H1 (cell line): ENCODE measurements around the gene PRSS48. TPM values are rescaled to one million over a fixed set of nuclear protein-coding genes. Genes with fewer than 3 reads are reported as not detected.

Experiments
- CTCF ChIA-PET: fragments of 300-600 bp; sonication (Branson Sonifier 250); formaldehyde crosslinking; loops from one replicate; lab custom pipeline; 2021; ENCODE audit not compliant: partially characterized antibody; lab: Charles Lee
- POLR2A ChIA-PET: fragments of 300-600 bp; sonication (Branson Sonifier 250); formaldehyde crosslinking; loops from one replicate; lab custom pipeline; 2021; ENCODE audit warnings: inconsistent platforms; ENCODE audit not compliant: partially characterized antibody; lab: Charles Lee
- DNase-seq, 2 experiments: peaks; one replicate each; pipeline versions ENCODE4 v3.0.0 to v3.0.0-alpha.2; 2010 to 2022; ENCODE audit warnings: low spot score in 2 of 2, low read depth in 1 of 2, mixed read lengths in 1 of 2
- FAIRE-seq: peaks from 2 replicates; lab custom pipeline; 2011; peaks lifted over from hg19 to GRCh38; lab: Jason Lieb, UNC
- H2AFZ ChIP-seq: 2 replicates; pipeline ENCODE4 v1.8.1; 2012; ENCODE audit warnings: low read length, inconsistent platforms
- H2AK5ac ChIP-seq: 2 replicates; pipeline ENCODE4 v1.6.1; 2013; ENCODE audit warnings: low read depth, low read length
- H2BK120ac ChIP-seq: replicated peaks from 2 replicates; pipeline ENCODE3; 2013; ENCODE audit warnings: low read depth, low read length, inconsistent platforms
- H2BK12ac ChIP-seq: 2 replicates; pipeline ENCODE4 v1.6.1; 2013; ENCODE audit warnings: low read depth, low read length
- H2BK15ac ChIP-seq: 2 replicates; pipeline ENCODE4 v1.6.1; 2013; ENCODE audit warnings: low read length
- H2BK20ac ChIP-seq: 2 replicates; pipeline ENCODE4 v1.6.1; 2013; ENCODE audit warnings: low read length
- H2BK5ac ChIP-seq: 2 replicates; pipeline ENCODE4 v1.6.1; 2013; ENCODE audit warnings: low read depth, low read length
- H3K14ac ChIP-seq: 2 replicates; pipeline ENCODE4 v1.6.1; 2013; ENCODE audit warnings: inconsistent platforms; ENCODE audit not compliant: insufficient read length
- H3K18ac ChIP-seq: 2 replicates; pipeline ENCODE4 v1.6.1; 2013; ENCODE audit warnings: low read length; ENCODE audit errors: extremely low read depth
- H3K23ac ChIP-seq: 2 replicates; pipeline ENCODE4 v1.6.1; 2013; ENCODE audit warnings: inconsistent platforms; ENCODE audit not compliant: insufficient read length
- H3K23me2 ChIP-seq: 2 replicates; pipeline ENCODE4 v1.6.1; 2013; ENCODE audit warnings: low read depth, low read length
- H3K27ac ChIP-seq: 2 replicates; pipeline ENCODE4 v1.6.1; 2011; ENCODE audit warnings: low read depth, low read length, inconsistent platforms
- H3K27me3 ChIP-seq, 4 experiments: replicated peaks in 1 of 4; 1 replicate in 1 of 4; 2 replicates in 3 of 4; pipeline versions ENCODE4 v1.6.1 to v1.8.1; 2011 to 2013; ENCODE audit warnings: low read length in 3 of 4, mild to moderate bottlenecking in 3 of 4, inconsistent platforms in 2 of 4, mixed read lengths in 2 of 4, moderate library complexity in 1 of 4; ENCODE audit not compliant: control insufficient read depth in 3 of 4, insufficient read depth in 3 of 4; ENCODE audit errors: extremely low read depth in 1 of 4
- H3K36me3 ChIP-seq, 4 experiments: 2 replicates each; pipeline versions ENCODE4 v1.6.1 to v1.8.1; 2011 to 2013; ENCODE audit warnings: mild to moderate bottlenecking in 4 of 4, low read length in 3 of 4, moderate library complexity in 2 of 4, control low read depth in 1 of 4, inconsistent platforms in 1 of 4; ENCODE audit not compliant: insufficient read depth in 4 of 4, control insufficient read depth in 2 of 4
- H3K4ac ChIP-seq: replicated peaks from 2 replicates; pipeline ENCODE3; 2013; ENCODE audit warnings: low read length, low read depth, mixed read lengths, inconsistent platforms; ENCODE audit not compliant: insufficient read length
- H3K4me1 ChIP-seq, 4 experiments: replicated peaks in 1 of 4; 1 replicate in 1 of 4; 2 replicates in 3 of 4; pipeline versions ENCODE4 v1.6.1 to v1.8.1; 2011 to 2013; ENCODE audit warnings: low read length in 3 of 4, inconsistent platforms in 2 of 4, mixed read lengths in 1 of 4; ENCODE audit not compliant: insufficient read depth in 4 of 4, control insufficient read depth in 3 of 4
- H3K4me2 ChIP-seq, 2 experiments: 2 replicates each; pipeline versions ENCODE4 v1.6.1 to v1.8.1; 2011 to 2013; ENCODE audit warnings: low read depth in 2 of 2, low read length in 2 of 2, control low read depth in 1 of 2, inconsistent platforms in 1 of 2, mild to moderate bottlenecking in 1 of 2; ENCODE audit not compliant: insufficient read depth in 1 of 2
- H3K4me3 ChIP-seq, 4 experiments: fragments of 200-600, 300-600 bp in 1 of 4; sonication (generic), shearing (Covaris generic), sonication (Bioruptor Twin) in 1 of 4; 2 replicates each; pipeline versions ENCODE4 v1.5.1 to v1.8.1; 2011 to 2016; ENCODE audit warnings: low read length in 4 of 4, low read depth in 3 of 4, control low read depth in 2 of 4, inconsistent platforms in 2 of 4, mild to moderate bottlenecking in 2 of 4, mixed read lengths in 1 of 4, moderate library complexity in 1 of 4; ENCODE audit not compliant: insufficient read depth in 2 of 4; ENCODE audit errors: extremely low read depth in 1 of 4
- H3K56ac ChIP-seq: replicated peaks from 2 replicates; pipeline ENCODE3; 2013; ENCODE audit warnings: low read depth, mild to moderate bottlenecking, mixed read lengths, low read length, inconsistent platforms; ENCODE audit not compliant: insufficient read length
- H3K79me1 ChIP-seq: 2 replicates; pipeline ENCODE4 v1.6.1; 2013; ENCODE audit warnings: low read depth, low read length, control low read depth
- H3K79me2 ChIP-seq, 2 experiments: 2 replicates each; pipeline versions ENCODE4 v1.6.1 to v1.8.1; 2012 to 2013; ENCODE audit warnings: low read length in 2 of 2, mild to moderate bottlenecking in 2 of 2, inconsistent platforms in 1 of 2; ENCODE audit not compliant: insufficient read depth in 2 of 2, control insufficient read depth in 1 of 2
- H3K9ac ChIP-seq, 4 experiments: replicated peaks in 1 of 4; 1 replicate in 1 of 4; 2 replicates in 3 of 4; pipeline versions ENCODE4 v1.6.1 to v1.8.1; 2011 to 2013; ENCODE audit warnings: low read depth in 3 of 4, low read length in 3 of 4, control low read depth in 2 of 4, mild to moderate bottlenecking in 2 of 4, moderate library complexity in 2 of 4, inconsistent platforms in 1 of 4; ENCODE audit errors: extremely low read depth in 1 of 4
- H3K9me3 ChIP-seq, 2 experiments: 2 replicates each; pipeline versions ENCODE4 v1.6.1 to v1.8.1; 2012 to 2013; ENCODE audit warnings: mild to moderate bottlenecking in 2 of 2, moderate library complexity in 2 of 2, control low read depth in 1 of 2, inconsistent platforms in 1 of 2, low read depth in 1 of 2, low read length in 1 of 2, mixed read lengths in 1 of 2; ENCODE audit not compliant: insufficient read depth in 2 of 2
- H4K20me1 ChIP-seq, 2 experiments: replicated peaks in 1 of 2; 2 replicates each; pipeline versions ENCODE3 to v1.8.1; 2011 to 2013; ENCODE audit warnings: inconsistent platforms in 2 of 2, low read length in 2 of 2, mild to moderate bottlenecking in 1 of 2; ENCODE audit not compliant: insufficient read depth in 2 of 2, control insufficient read depth in 1 of 2
- H4K5ac ChIP-seq: 2 replicates; pipeline ENCODE4 v1.6.1; 2013; ENCODE audit warnings: low read length, low read depth, mixed read lengths, inconsistent platforms; ENCODE audit not compliant: insufficient read length
- H4K8ac ChIP-seq: 2 replicates; pipeline ENCODE4 v1.8.0; 2013; ENCODE audit warnings: mild to moderate bottlenecking, moderate library complexity, low read length, inconsistent platforms; ENCODE audit not compliant: insufficient read depth; ENCODE audit errors: extremely low read depth
- H4K91ac ChIP-seq: replicated peaks from 2 replicates; pipeline ENCODE3; 2013; ENCODE audit warnings: low read length, mixed read lengths, inconsistent platforms; ENCODE audit not compliant: insufficient read length
- BRCA1 ChIP-seq: IDR thresholded peaks from 2 replicates; pipeline ENCODE4 v1.6.1; 2012; ENCODE audit warnings: low read depth, low read length, improper control_type of control experiment
- CEBPB ChIP-seq: IDR thresholded peaks from 2 replicates; pipeline ENCODE4 v1.6.1; 2012; ENCODE audit warnings: low read depth, low read length
- CHD2 ChIP-seq: IDR thresholded peaks from 2 replicates; pipeline ENCODE4 v1.6.1; 2012; ENCODE audit warnings: low read length, improper control_type of control experiment
- HDAC6 ChIP-seq: IDR thresholded peaks from one replicate; pipeline ENCODE4 v1.7.1; 2012; ENCODE audit warnings: low read depth, mild to moderate bottlenecking, inconsistent platforms, low read length, moderate library complexity
- JUN ChIP-seq: IDR thresholded peaks from 2 replicates; pipeline ENCODE4 v1.6.1; 2011; ENCODE audit warnings: low read depth, mild to moderate bottlenecking, improper control_type of control experiment, low read length
- KDM1A ChIP-seq: fragments of 200-600, 300-600 bp; sonication (generic); IDR thresholded peaks from 2 replicates; pipeline ENCODE4 v1.7.1; 2016; ENCODE audit warnings: mild to moderate bottlenecking, low read length, borderline replicate concordance
- KDM5A ChIP-seq: fragments of 200-600 bp; IDR thresholded peaks from 2 replicates; pipeline ENCODE4 v1.7.1; 2012; ENCODE audit warnings: mild to moderate bottlenecking, low read length, inconsistent platforms, mixed read lengths
- NRF1 ChIP-seq: IDR thresholded peaks from 2 replicates; pipeline ENCODE4 v1.6.1; 2011; ENCODE audit warnings: mild to moderate bottlenecking, low read depth, low read length, improper control_type of control experiment
- SAP30 ChIP-seq: fragments of 300-600 bp; sonication (generic); IDR thresholded peaks from 2 replicates; pipeline ENCODE4 v1.7.1; 2012; ENCODE audit warnings: low read length, moderate library complexity, mild to moderate bottlenecking, inconsistent platforms; ENCODE audit not compliant: insufficient read depth, insufficient replicate concordance
- SIX5 ChIP-seq: IDR thresholded peaks from 2 replicates; pipeline ENCODE4 v1.6.1; 2011; ENCODE audit warnings: mild to moderate bottlenecking, low read depth, low read length
- SP1 ChIP-seq: IDR thresholded peaks from 2 replicates; pipeline ENCODE4 v1.6.1; 2011; ENCODE audit warnings: low read depth, low read length
- SP4 ChIP-seq: IDR thresholded peaks from 2 replicates; pipeline ENCODE4 v1.6.1; 2012; ENCODE audit warnings: low read length, inconsistent platforms
- SRF ChIP-seq: IDR thresholded peaks from 2 replicates; pipeline ENCODE4 v1.6.1; 2011; ENCODE audit warnings: mild to moderate bottlenecking, low read depth, low read length, moderate library complexity
- TAF7 ChIP-seq: optimal IDR thresholded peaks from 2 replicates; pipeline ENCODE3; 2011; ENCODE audit warnings: low read depth, mild to moderate bottlenecking, inconsistent platforms, low read length, moderate library complexity, borderline replicate concordance
- WGBS, 2 experiments: shearing (Covaris generic) in 1 of 2; methylation state at CpG; one replicate each; pipeline versions ENCODE4 v1.1.6 to v1.1.7; 2013 to 2015; ENCODE audit warnings: low lambda C conversion rate in 2 of 2, mixed read lengths in 2 of 2, inconsistent platforms in 1 of 2, low coverage in 1 of 2, missing lambda C conversion rate in 1 of 2; ENCODE audit not compliant: insufficient replicate concordance in 2 of 2, insufficient coverage in 1 of 2, insufficient read length in 1 of 2; ENCODE audit errors: extremely low coverage in 1 of 2, missing lambda C conversion rate in 1 of 2; 5-methylcytosine and 5-hydroxymethylcytosine counted together
- polyA plus RNA-seq, 7 experiments: library from polyadenylated mRNA; depleted of rRNA in 3 of 7; stranded (reverse) in 5 of 7; unstranded in 2 of 7; fragments of >200 nt in 5 of 7; fragments of 200-250 nt in 2 of 7; gene quantifications; 1 replicate in 5 of 7; 2 replicates in 1 of 7; 4 replicates in 1 of 7; pipeline versions ENCODE4 v1.2.1 to v1.2.3, GENCODE V29; 2011 to 2013; ENCODE audit warnings: missing spikeins in 2 of 7, mixed read lengths in 2 of 7
- total RNA-seq: library from RNA; stranded (reverse); fragmentation: NEBNext Ultra II Directional; extraction: Animal tissue kit (Norgen Biotek cat#: 25700); gene quantifications from 2 replicates; pipeline ENCODE4 v1.2.1, GENCODE V29; 2021

Gene PRSS48
- total and polyA plus RNA-seq, 2 of the 8 experiments (the other 6 are each of a cell fraction or from before 2014, with no cell fraction given), result not detected

GRCh38 chr4:151314479-151314878 lies 37.5 kb downstream of the PRSS48 start:
- Histone ChIP-seq H3K4ac (no peak overlapping the region), H3K36me3 (no peaks in the 10 kb centered on the region; a peak in 1 of 8 replicates), H4K20me1 (peaks cover 0 to 1% of the 10 kb centered on the region in 2 experiments), H4K8ac (no peak overlapping the region)
- TF ChIP-seq NRF1 (no peak), TAF7 (no peak), BRCA1 (no peak), SP4 (no peak), SAP30 (no peak), KDM1A (no peak), CEBPB (no peak), SRF (no peak), SP1 (no peak), JUN (no peak), HDAC6 (no peak), CHD2 (no peak), KDM5A (no peak), SIX5 (no peak)
- TF ChIP-seq, all 59 proteins: peak for 0
- CTCF ChIA-PET, result interaction anchor here (1.0 to 2.7 kb wide), 3 partner anchors 10 to 38 kb away, joined by 3 to 10 read pairs (median 4); partner anchors contain the start of gene PRSS48
- FAIRE-seq, result no peak
- H3K27me3 ChIP-seq, result no peaks in the 10 kb centered on the region
- H2BK20ac ChIP-seq, result no peak overlapping the region
- POLR2A ChIA-PET, result interaction anchor here (0.6 to 4.6 kb wide), 4 partner anchors 9 to 400 kb away, joined by 3 to 30 read pairs (median 3); partner anchors contain the start of genes PRSS48 and SH3D19
- no peak overlapping the region for H3K14ac ChIP-seq
- no peak overlapping the region for H3K27ac ChIP-seq
- no peak overlapping the region for H4K5ac ChIP-seq
- peaks cover 0 to 7% (median 2%) of the 10 kb centered on the region in 4 experiments; a peak in 2 of 7 replicates for H3K4me1 ChIP-seq
- H2AK5ac ChIP-seq, result no peak overlapping the region
- no peak overlapping the region for H2BK120ac ChIP-seq
- no peak overlapping the region for H3K9ac ChIP-seq
- no peak for DNase-seq
- no peaks in the 10 kb centered on the region for H3K9me3 ChIP-seq
- H3K23ac ChIP-seq, result no peak overlapping the region
- H3K79me1 ChIP-seq, result peaks cover 3% of the 10 kb centered on the region; the same call in 1 of the 2 replicates
- H3K4me3 ChIP-seq, result no peak overlapping the region
- H2BK12ac ChIP-seq, result no peak overlapping the region
- H2AFZ ChIP-seq, result no peak overlapping the region
- H3K79me2 ChIP-seq, result peaks cover 3 to 92% of the 10 kb centered on the region in 2 experiments; a peak in 3 of 4 replicates
- H3K23me2 ChIP-seq, result no peaks in the 10 kb centered on the region
- no peak overlapping the region for H3K4me2 ChIP-seq
- H3K18ac ChIP-seq, result no peak overlapping the region
- H2BK5ac ChIP-seq, result no peak overlapping the region
- no peak overlapping the region for H2BK15ac ChIP-seq
- H3K56ac ChIP-seq, result no peak overlapping the region
- no peak overlapping the region for H4K91ac ChIP-seq
- WGBS, 2 experiments, result 87% methylated on average over 1 of the region's 1 CpG; no CpG with 5 or more reads in 1 of the 2 experiments
